Spleen (tissue), 11 donors: Measurements from ENCODE around the gene SET. TPM values are rescaled to one million over a fixed set of nuclear protein-coding genes. Genes with fewer than 3 reads are reported as not detected.

Experiments
- DNase-seq: peaks from one replicate; pipeline ENCODE4 v3.0.0-alpha.2; 2020
- H3K27ac ChIP-seq, 8 donors: fragments of 200-600 bp; sonication (generic) in 7 of 8; 1 replicate in 4 of 8; 2 replicates in 4 of 8; pipeline versions ENCODE4 v1.5.0 to v1.8.0; 2016 to 2021; ENCODE audit warnings: inconsistent platforms in 4 of 8, mild to moderate bottlenecking in 4 of 8, moderate library complexity in 1 of 8
- H3K27me3 ChIP-seq, 7 donors: fragments of 200-600 bp; sonication (generic) in 6 of 7; replicated peaks in 1 of 7; 1 replicate in 4 of 7; 2 replicates in 3 of 7; pipeline versions ENCODE4 v1.5.0 to v1.8.0; 2016 to 2021; ENCODE audit warnings: inconsistent platforms in 3 of 7, mild to moderate bottlenecking in 1 of 7
- H3K36me3 ChIP-seq, 6 donors: fragments of 200-600 bp; sonication (generic) in 5 of 6; 1 replicate in 4 of 6; 2 replicates in 2 of 6; pipeline versions ENCODE4 v1.5.0 to v1.8.0; 2016 to 2021; ENCODE audit warnings: inconsistent platforms in 2 of 6
- H3K4me1 ChIP-seq, 6 donors: fragments of 200-600 bp; sonication (generic) in 5 of 6; 1 replicate in 3 of 6; 2 replicates in 3 of 6; pipeline versions ENCODE4 v1.5.0 to v1.8.0; 2016 to 2021; ENCODE audit warnings: inconsistent platforms in 3 of 6
- H3K4me3 ChIP-seq, 8 donors: fragments of 200-600 bp; sonication (generic) in 7 of 8; 1 replicate in 4 of 8; 2 replicates in 4 of 8; pipeline versions ENCODE4 v1.5.0 to v1.8.0; 2016 to 2021; ENCODE audit warnings: inconsistent platforms in 4 of 8, mild to moderate bottlenecking in 4 of 8, moderate library complexity in 2 of 8
- H3K9me3 ChIP-seq, 8 donors: fragments of 200-600 bp; sonication (generic) in 7 of 8; 1 replicate in 4 of 8; 2 replicates in 4 of 8; pipeline versions ENCODE4 v1.5.0 to v1.8.0; 2016 to 2021; ENCODE audit warnings: inconsistent platforms in 4 of 8
- POLR2A ChIP-seq, 3 donors: fragments of 450-650 bp; IDR thresholded peaks; one replicate each; pipeline ENCODE4 v1.5.1; 2017; ENCODE audit warnings: antibody characterized with exemption in 3 of 3, mild to moderate bottlenecking in 1 of 3
- POLR2AphosphoS5 ChIP-seq, 3 donors: sonication (generic); formaldehyde crosslinking; IDR thresholded peaks; one replicate each; pipeline ENCODE4 v1.5.1; 2017; ENCODE audit warnings: antibody characterized with exemption in 3 of 3
- WGBS, 5 donors: extraction: QIAGEN DNeasy Blood & Tissue Kit in 3 of 5; methylation state at CpG; one replicate each; pipeline versions ENCODE4 v1.1.5 to v1.1.7; 2013 to 2018; 5-methylcytosine and 5-hydroxymethylcytosine counted together
- intact Hi-C: fragments of 100-400 bp; cut with DNase I; formaldehyde crosslinking; loops from one replicate; pipeline ENCODE4 v1.15.0; 2023; ENCODE audit warnings: low total_unique reads
- polyA plus RNA-seq, 3 donors: library from polyadenylated mRNA; stranded (reverse); fragments of 200-250 nt; gene quantifications; one replicate each; pipeline ENCODE4 v1.2.1, GENCODE V29; 2013
- small RNA-seq, 4 donors: library from RNA; depleted of rRNA; stranded (forward); fragments of <200 nt; gene quantifications; one replicate each; pipeline ENCODE3, GENCODE V24; 2016
- total RNA-seq, 7 donors: library from RNA; depleted of rRNA in 3 of 7; stranded (reverse); fragments of >200 nt in 3 of 7; fragmentation: NEBNext Ultra II Directional in 4 of 7; extraction: Animal tissue kit (Norgen Biotek cat#: 25700) in 4 of 7; gene quantifications; one replicate each; pipeline versions ENCODE4 v1.1.0 to v1.2.1, GENCODE V29; 2016 to 2021
- TF ChIP-seq, protein P1 (sequence below), 11 experiments: fragments of 200-600 bp in 7 of 11; fragments of 450-650 bp in 4 of 11; sonication (generic) in 4 of 11; IDR thresholded peaks in 8 of 11; conservative IDR thresholded peaks in 3 of 11; 1 replicate in 7 of 11; 2 replicates in 4 of 11; pipeline versions ENCODE4 v1.4.0 to v1.8.0; 2016 to 2021; ENCODE audit warnings: antibody characterized with exemption in 11 of 11, inconsistent platforms in 4 of 11, mild to moderate bottlenecking in 1 of 11
- donor health status: healthy with polysubstance abuse.
- donor health status: DM: no; HTN: no; CAD: no; lungs with moderate emphysema.
- donor health status: DM: no; HTN: no; CAD: no.
- donor health status: Bipolar disorder and iron deficiency.
- donor health status: healthy.
- donor health status: DM: no; HTN: no; CAD: no.
- donor health status: DM: yes; HTN: yes; CAD: no.

SET gene
- total and polyA plus RNA-seq, 10 donors, result 127 to 251 (median 205) TPM

DNA sequence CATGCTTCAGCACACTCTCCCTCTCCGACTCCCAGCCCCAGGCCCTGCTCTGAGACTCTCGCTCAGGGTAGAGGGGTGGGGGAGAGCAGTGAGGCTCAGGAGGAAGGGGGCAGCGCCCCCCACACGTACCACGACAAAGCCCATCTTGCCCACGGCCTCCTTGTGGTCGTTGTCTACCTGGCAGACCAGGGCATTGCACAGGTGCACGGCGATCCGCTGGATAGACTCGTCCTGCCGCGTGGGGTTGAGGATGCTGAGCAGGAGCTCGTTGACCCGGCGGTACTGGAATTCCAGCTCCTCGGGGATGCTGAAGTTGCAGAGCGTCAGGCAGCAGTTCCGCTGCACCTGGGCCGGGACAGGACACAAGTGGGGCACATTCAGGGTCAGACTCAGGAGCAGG is 53.4 kb downstream of the SET start:
- peak in 2 of 3 donors; percentile 12 to 58 for TF ChIP-seq POLR2AphosphoS5 (IDR thresholded peaks at IDR 0.05)
- TF ChIP-seq POLR2A (IDR thresholded peaks at IDR 0.05), result no peak
- intact Hi-C loops, result no loop called here
- H3K36me3 ChIP-seq, result peaks cover 2 to 73% (median 35%) of the 10 kb centered on the region in 6 donors
- no peaks in the 10 kb centered on the region for H3K4me1 ChIP-seq
- H3K9me3 ChIP-seq, result no peaks in the 10 kb centered on the region
- DNase-seq, result no peak
- 85 to 91% (median 86%) methylated on average over 19 to 20 of the region's 20 CpGs for WGBS, 5 donors
- H3K27me3 ChIP-seq, result no peaks in the 10 kb centered on the region
- no peak overlapping the region for H3K4me3 ChIP-seq
- H3K27ac ChIP-seq, result no peak overlapping the region

DNA sequence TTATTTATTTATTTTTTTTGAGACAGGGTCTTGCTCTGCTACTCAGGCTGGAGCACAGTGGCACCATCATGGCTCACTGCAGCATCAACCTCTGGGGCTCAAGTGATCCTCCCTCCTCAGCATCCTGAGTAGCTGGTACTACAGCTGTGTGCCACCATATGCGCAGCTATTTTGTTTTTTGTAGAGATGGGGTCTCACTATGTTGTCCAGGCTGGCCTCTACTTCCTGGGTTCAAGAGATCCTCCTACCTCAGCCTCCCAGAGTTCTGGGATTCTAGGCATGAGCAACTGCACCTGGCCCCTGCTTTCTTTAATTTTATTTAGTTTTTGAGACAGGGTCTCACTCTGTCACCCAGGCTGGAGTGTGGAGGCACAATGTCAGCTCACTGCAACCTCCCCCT is 54.4 kb downstream of the SET start:
- intact Hi-C loops, result no loop called here
- Histone ChIP-seq H3K36me3 (peaks cover 2 to 73% (median 36%) of the 10 kb centered on the region in 6 donors), H3K4me3 (no peak overlapping the region), H3K27ac (no peak overlapping the region), H3K9me3 (no peaks in the 10 kb centered on the region), H3K27me3 (no peaks in the 10 kb centered on the region), H3K4me1 (no peaks in the 10 kb centered on the region)
- TF ChIP-seq POLR2AphosphoS5 (IDR thresholded peaks at IDR 0.05) (no peak), POLR2A (IDR thresholded peaks at IDR 0.05) (no peak)
- TF ChIP-seq, protein P1, sequence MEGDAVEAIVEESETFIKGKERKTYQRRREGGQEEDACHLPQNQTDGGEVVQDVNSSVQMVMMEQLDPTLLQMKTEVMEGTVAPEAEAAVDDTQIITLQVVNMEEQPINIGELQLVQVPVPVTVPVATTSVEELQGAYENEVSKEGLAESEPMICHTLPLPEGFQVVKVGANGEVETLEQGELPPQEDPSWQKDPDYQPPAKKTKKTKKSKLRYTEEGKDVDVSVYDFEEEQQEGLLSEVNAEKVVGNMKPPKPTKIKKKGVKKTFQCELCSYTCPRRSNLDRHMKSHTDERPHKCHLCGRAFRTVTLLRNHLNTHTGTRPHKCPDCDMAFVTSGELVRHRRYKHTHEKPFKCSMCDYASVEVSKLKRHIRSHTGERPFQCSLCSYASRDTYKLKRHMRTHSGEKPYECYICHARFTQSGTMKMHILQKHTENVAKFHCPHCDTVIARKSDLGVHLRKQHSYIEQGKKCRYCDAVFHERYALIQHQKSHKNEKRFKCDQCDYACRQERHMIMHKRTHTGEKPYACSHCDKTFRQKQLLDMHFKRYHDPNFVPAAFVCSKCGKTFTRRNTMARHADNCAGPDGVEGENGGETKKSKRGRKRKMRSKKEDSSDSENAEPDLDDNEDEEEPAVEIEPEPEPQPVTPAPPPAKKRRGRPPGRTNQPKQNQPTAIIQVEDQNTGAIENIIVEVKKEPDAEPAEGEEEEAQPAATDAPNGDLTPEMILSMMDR (IDR thresholded peaks at IDR 0.05 in 8 of 11, conservative IDR thresholded peaks at IDR 0.05 in 3 of 11), result no peak
- no peak for DNase-seq
- 90 to 100% (median 100%) methylated on average over 1 of the region's 1 CpG for WGBS, 5 donors

Small RNA genes lying within 50 kb of the gene (small RNA-seq; reads per million reads assigned to genes)
- gene RF00017 (0 reads per million in 4 donors), gene RN7SL560P (0 reads per million in 4 donors)

Other genes with a start within 250 kb of the SET start
- gene ODF2, start 233.2 kb upstream of the SET start, total RNA-seq, result 10 to 100 TPM; 25.4 to 37.5 (median 30.9) TPM
- 10 to 100 TPM; 13.4 to 16.5 (median 15.2) TPM for gene ODF2, start 233.2 kb upstream of the SET start, polyA plus RNA-seq
- gene GLE1, start 184.5 kb upstream of the SET start, total RNA-seq, result 10 to 100 TPM; 20.8 to 31.2 (median 25.8) TPM
- 10 to 100 TPM; 14.3 to 15.1 (median 14.7) TPM for gene GLE1, start 184.5 kb upstream of the SET start, polyA plus RNA-seq
- gene SPTAN1, start 136.6 kb upstream of the SET start, total RNA-seq, result 100 to 1,000 TPM; 228 to 386 (median 292) TPM
- 100 to 1,000 TPM in 2 of 3 donors, 10 to 100 TPM in 1; 83.4 to 147 (median 118) TPM for gene SPTAN1, start 136.6 kb upstream of the SET start, polyA plus RNA-seq
- gene DYNC2I2, start 32.4 kb upstream of the SET start, total RNA-seq, result 10 to 100 TPM; 19.0 to 38.0 (median 25.8) TPM
- gene DYNC2I2, start 32.4 kb upstream of the SET start, polyA plus RNA-seq, result 10 to 100 TPM; 40.6 to 61.6 (median 53.8) TPM
- gene PKN3, start 13.3 kb downstream of the SET start, total RNA-seq, result 10 to 100 TPM in 4 of 7 donors, 1 to 10 TPM in 3; 5.6 to 18.5 (median 10.0) TPM
- gene PKN3, start 13.3 kb downstream of the SET start, polyA plus RNA-seq, result 10 to 100 TPM in 1 of 3 donors, 1 to 10 TPM in 2; 4.1 to 15.1 (median 9.5) TPM
- gene ZDHHC12, start 34.9 kb downstream of the SET start, total RNA-seq, result 10 to 100 TPM; 21.5 to 73.4 (median 24.4) TPM
- gene ZDHHC12, start 34.9 kb downstream of the SET start, polyA plus RNA-seq, result 10 to 100 TPM; 31.7 to 51.0 (median 41.5) TPM
- gene ZER1, start 82.7 kb downstream of the SET start, total RNA-seq, result 10 to 100 TPM; 27.8 to 65.5 (median 38.0) TPM
- gene ZER1, start 82.7 kb downstream of the SET start, polyA plus RNA-seq, result 10 to 100 TPM; 10.5 to 17.1 (median 13.1) TPM
- gene TBC1D13, start 98.0 kb downstream of the SET start, total RNA-seq, result 10 to 100 TPM; 19.9 to 34.2 (median 27.7) TPM
- 10 to 100 TPM; 10.8 to 19.6 (median 16.8) TPM for gene TBC1D13, start 98.0 kb downstream of the SET start, polyA plus RNA-seq
- 10 to 100 TPM in 5 of 7 donors, 1 to 10 TPM in 2; 9.6 to 16.9 (median 12.9) TPM for gene ENDOG, start 129.3 kb downstream of the SET start, total RNA-seq
- 10 to 100 TPM; 13.3 to 16.2 (median 15.4) TPM for gene ENDOG, start 129.3 kb downstream of the SET start, polyA plus RNA-seq
- gene SPOUT1, start 140.6 kb downstream of the SET start, total RNA-seq, result 10 to 100 TPM; 34.9 to 54.3 (median 40.3) TPM
- gene SPOUT1, start 140.6 kb downstream of the SET start, polyA plus RNA-seq, result 10 to 100 TPM; 31.9 to 53.5 (median 37.5) TPM
- 1 to 10 TPM; 4.7 to 8.7 (median 6.4) TPM for gene KYAT1, start 192.7 kb downstream of the SET start, total RNA-seq
- 10 to 100 TPM in 1 of 3 donors, 1 to 10 TPM in 2; 6.6 to 19.9 (median 7.9) TPM for gene KYAT1, start 192.7 kb downstream of the SET start, polyA plus RNA-seq
- gene LRRC8A, start 192.9 kb downstream of the SET start, total RNA-seq, result 10 to 100 TPM; 22.8 to 59.0 (median 39.1) TPM
- 10 to 100 TPM in 1 of 3 donors, 1 to 10 TPM in 2; 3.5 to 10.3 (median 5.8) TPM for gene LRRC8A, start 192.9 kb downstream of the SET start, polyA plus RNA-seq
- gene PHYHD1, start 231.8 kb downstream of the SET start, total RNA-seq, result 10 to 100 TPM in 5 of 7 donors, 1 to 10 TPM in 2; 7.2 to 22.3 (median 10.9) TPM
- gene PHYHD1, start 231.8 kb downstream of the SET start, polyA plus RNA-seq, result 10 to 100 TPM; 12.0 to 13.2 (median 13.2) TPM